Uterus (tissue), 2 donors: ENCODE data around the gene ADRA2B.

Experiments
- POLR2A ChIP-seq, 2 donors: fragments of 450-650 bp; IDR thresholded peaks; one replicate each; pipeline ENCODE4 v1.6.1; 2016; ENCODE audit warnings: antibody characterized with exemption in 2 of 2, mild to moderate bottlenecking in 1 of 2, moderate library complexity in 1 of 2
- TF ChIP-seq, protein P1 (sequence below), 4 experiments: fragments of 200-600 bp in 2 of 4; fragments of 450-650 bp in 2 of 4; sonication (generic) in 2 of 4; IDR thresholded peaks; one replicate each; pipeline ENCODE4 v1.5.1; 2016 to 2019; ENCODE audit warnings: antibody characterized with exemption in 4 of 4, mild to moderate bottlenecking in 2 of 4, moderate library complexity in 1 of 4

DNA sequence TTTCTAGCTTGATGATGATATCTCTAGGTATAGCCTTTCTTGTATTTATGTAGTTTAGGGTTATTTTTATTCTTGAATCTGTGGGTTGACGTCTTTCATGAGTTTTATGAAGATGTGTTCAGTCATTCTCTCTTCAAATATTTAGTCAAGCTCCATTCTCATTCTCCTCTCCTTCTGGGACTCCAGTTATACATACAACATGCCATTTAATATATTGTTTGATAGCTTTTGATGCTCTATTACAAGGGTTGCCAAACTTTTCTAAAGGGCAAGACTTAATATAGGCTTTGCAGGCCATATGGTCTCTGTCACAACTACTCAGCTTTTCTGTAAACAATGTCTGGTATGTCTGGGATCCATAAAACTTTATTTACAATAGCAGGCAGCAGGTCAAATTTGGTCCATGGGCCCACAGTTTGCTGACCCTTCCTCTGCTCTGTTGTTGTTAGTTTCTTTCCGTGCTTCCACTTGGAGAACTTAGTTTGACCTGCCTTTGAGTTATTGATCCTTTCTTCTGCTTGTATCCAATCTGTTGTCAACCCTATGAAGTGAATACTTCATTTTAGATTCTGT is 41.1 kb downstream of the ADRA2B start:
- TF ChIP-seq, protein P1, sequence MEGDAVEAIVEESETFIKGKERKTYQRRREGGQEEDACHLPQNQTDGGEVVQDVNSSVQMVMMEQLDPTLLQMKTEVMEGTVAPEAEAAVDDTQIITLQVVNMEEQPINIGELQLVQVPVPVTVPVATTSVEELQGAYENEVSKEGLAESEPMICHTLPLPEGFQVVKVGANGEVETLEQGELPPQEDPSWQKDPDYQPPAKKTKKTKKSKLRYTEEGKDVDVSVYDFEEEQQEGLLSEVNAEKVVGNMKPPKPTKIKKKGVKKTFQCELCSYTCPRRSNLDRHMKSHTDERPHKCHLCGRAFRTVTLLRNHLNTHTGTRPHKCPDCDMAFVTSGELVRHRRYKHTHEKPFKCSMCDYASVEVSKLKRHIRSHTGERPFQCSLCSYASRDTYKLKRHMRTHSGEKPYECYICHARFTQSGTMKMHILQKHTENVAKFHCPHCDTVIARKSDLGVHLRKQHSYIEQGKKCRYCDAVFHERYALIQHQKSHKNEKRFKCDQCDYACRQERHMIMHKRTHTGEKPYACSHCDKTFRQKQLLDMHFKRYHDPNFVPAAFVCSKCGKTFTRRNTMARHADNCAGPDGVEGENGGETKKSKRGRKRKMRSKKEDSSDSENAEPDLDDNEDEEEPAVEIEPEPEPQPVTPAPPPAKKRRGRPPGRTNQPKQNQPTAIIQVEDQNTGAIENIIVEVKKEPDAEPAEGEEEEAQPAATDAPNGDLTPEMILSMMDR (IDR thresholded peaks at IDR 0.05), result no peak
- no peak for TF ChIP-seq POLR2A (IDR thresholded peaks at IDR 0.05)
